HEK293 (cell line): Measurements from ENCODE around the gene CDT1.

Experiments
- HOXA7 ChIP-seq: sonication (generic); formaldehyde crosslinking; IDR thresholded peaks from 2 replicates; pipeline ENCODE4 v1.8.1; 2022; ENCODE audit warnings: missing genetic modification reagents, borderline replicate concordance
- KLF10 ChIP-seq: fragments of 450-650 bp; IDR thresholded peaks from 2 replicates; pipeline ENCODE4 v1.5.1; 2018; ENCODE audit warnings: missing biosample characterization, mild to moderate bottlenecking, missing genetic modification characterization
- ZNF10 ChIP-seq: fragments of 450-650 bp; formaldehyde crosslinking; IDR thresholded peaks from 2 replicates; pipeline ENCODE4 v1.5.1; 2017; ENCODE audit warnings: missing biosample characterization, missing genetic modification characterization
- ZNF138 ChIP-seq: fragments of 450-650 bp; formaldehyde crosslinking; IDR thresholded peaks from 2 replicates; pipeline ENCODE4 v1.5.1; 2016; ENCODE audit warnings: missing biosample characterization, missing genetic modification characterization, borderline replicate concordance
- ZNF155 ChIP-seq: fragments of 450-650 bp; formaldehyde crosslinking; IDR thresholded peaks from 2 replicates; pipeline ENCODE4 v1.5.1; 2016; ENCODE audit warnings: missing biosample characterization, missing genetic modification characterization
- ZNF184 ChIP-seq: fragments of 450-650 bp; IDR thresholded peaks from 2 replicates; pipeline ENCODE4 v1.5.1; 2018; ENCODE audit warnings: missing biosample characterization, mild to moderate bottlenecking, missing genetic modification characterization
- ZNF23 ChIP-seq: fragments of 450-650 bp; formaldehyde crosslinking; IDR thresholded peaks from 2 replicates; pipeline ENCODE4 v1.5.1; 2016; ENCODE audit warnings: missing biosample characterization, missing genetic modification characterization, borderline replicate concordance
- ZNF366 ChIP-seq: fragments of 450-650 bp; formaldehyde crosslinking; conservative IDR thresholded peaks from 2 replicates; pipeline ENCODE4 v1.5.1; 2016; ENCODE audit warnings: missing biosample characterization, missing genetic modification characterization
- TF ChIP-seq, protein P1 (sequence below): fragments of 450-650 bp; formaldehyde crosslinking; IDR thresholded peaks from 2 replicates; pipeline ENCODE4 v1.5.1; 2016; ENCODE audit warnings: missing biosample characterization, missing genetic modification characterization
- TF ChIP-seq, protein P2 (sequence below): fragments of 450-650 bp; formaldehyde crosslinking; IDR thresholded peaks from 2 replicates; pipeline ENCODE4 v1.5.1; 2016; ENCODE audit warnings: missing biosample characterization, missing genetic modification characterization, low read depth
- TF ChIP-seq, protein P3 (sequence below): fragments of 450-650 bp; formaldehyde crosslinking; IDR thresholded peaks from 2 replicates; pipeline ENCODE4 v1.5.1; 2016; ENCODE audit warnings: missing biosample characterization, missing genetic modification characterization, low read depth

GRCh38 chr16:88820385-88821025 is 16.9 kb downstream of the CDT1 start:
- no peak for TF ChIP-seq ZNF366 (tag by site-specific recombination)
- TF ChIP-seq, protein P1, sequence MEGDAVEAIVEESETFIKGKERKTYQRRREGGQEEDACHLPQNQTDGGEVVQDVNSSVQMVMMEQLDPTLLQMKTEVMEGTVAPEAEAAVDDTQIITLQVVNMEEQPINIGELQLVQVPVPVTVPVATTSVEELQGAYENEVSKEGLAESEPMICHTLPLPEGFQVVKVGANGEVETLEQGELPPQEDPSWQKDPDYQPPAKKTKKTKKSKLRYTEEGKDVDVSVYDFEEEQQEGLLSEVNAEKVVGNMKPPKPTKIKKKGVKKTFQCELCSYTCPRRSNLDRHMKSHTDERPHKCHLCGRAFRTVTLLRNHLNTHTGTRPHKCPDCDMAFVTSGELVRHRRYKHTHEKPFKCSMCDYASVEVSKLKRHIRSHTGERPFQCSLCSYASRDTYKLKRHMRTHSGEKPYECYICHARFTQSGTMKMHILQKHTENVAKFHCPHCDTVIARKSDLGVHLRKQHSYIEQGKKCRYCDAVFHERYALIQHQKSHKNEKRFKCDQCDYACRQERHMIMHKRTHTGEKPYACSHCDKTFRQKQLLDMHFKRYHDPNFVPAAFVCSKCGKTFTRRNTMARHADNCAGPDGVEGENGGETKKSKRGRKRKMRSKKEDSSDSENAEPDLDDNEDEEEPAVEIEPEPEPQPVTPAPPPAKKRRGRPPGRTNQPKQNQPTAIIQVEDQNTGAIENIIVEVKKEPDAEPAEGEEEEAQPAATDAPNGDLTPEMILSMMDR: no peak
- no peak for TF ChIP-seq KLF10 (tag by site-specific recombination)
- no peak for TF ChIP-seq ZNF155 (tag by site-specific recombination)
- TF ChIP-seq ZNF138 (tag by site-specific recombination): no peak
- no peak for TF ChIP-seq ZNF10 (tag by site-specific recombination)
- TF ChIP-seq ZNF23 (tag by site-specific recombination): no peak
- TF ChIP-seq, protein P2, sequence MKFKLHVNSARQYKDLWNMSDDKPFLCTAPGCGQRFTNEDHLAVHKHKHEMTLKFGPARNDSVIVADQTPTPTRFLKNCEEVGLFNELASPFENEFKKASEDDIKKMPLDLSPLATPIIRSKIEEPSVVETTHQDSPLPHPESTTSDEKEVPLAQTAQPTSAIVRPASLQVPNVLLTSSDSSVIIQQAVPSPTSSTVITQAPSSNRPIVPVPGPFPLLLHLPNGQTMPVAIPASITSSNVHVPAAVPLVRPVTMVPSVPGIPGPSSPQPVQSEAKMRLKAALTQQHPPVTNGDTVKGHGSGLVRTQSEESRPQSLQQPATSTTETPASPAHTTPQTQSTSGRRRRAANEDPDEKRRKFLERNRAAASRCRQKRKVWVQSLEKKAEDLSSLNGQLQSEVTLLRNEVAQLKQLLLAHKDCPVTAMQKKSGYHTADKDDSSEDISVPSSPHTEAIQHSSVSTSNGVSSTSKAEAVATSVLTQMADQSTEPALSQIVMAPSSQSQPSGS (tag by site-specific recombination): no peak
- TF ChIP-seq HOXA7 (CRISPR knock-in tag): no peak
- no peak for TF ChIP-seq ZNF184 (tag by site-specific recombination)
- TF ChIP-seq, protein P3, sequence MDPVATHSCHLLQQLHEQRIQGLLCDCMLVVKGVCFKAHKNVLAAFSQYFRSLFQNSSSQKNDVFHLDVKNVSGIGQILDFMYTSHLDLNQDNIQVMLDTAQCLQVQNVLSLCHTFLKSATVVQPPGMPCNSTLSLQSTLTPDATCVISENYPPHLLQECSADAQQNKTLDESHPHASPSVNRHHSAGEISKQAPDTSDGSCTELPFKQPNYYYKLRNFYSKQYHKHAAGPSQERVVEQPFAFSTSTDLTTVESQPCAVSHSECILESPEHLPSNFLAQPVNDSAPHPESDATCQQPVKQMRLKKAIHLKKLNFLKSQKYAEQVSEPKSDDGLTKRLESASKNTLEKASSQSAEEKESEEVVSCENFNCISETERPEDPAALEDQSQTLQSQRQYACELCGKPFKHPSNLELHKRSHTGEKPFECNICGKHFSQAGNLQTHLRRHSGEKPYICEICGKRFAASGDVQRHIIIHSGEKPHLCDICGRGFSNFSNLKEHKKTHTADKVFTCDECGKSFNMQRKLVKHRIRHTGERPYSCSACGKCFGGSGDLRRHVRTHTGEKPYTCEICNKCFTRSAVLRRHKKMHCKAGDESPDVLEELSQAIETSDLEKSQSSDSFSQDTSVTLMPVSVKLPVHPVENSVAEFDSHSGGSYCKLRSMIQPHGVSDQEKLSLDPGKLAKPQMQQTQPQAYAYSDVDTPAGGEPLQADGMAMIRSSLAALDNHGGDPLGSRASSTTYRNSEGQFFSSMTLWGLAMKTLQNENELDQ: no peak
